Activated naive CD4-positive, alpha-beta T cell treated with anti-CD3 and anti-CD28 coated beads, Interleukin-2, amount 50 U/mL, for 16 hours (primary cell): ENCODE data around the gene HESX1.
A peak's percentile ranks its signal among the peaks of the same experiment; 100 is the strongest.

ENCODE experiments used
- DNase-seq: peaks from one replicate; pipeline ENCODE4 v3.0.0-alpha.2; 2020

The HESX1 gene

GRCh38 chr3:57199895-57200297 is at the start of gene HESX1:
HESX1 (minus strand) TSS chr3:57199978; CDS start chr3:57199918, 60 bp downstream.
- no peak for DNase-seq

GRCh38 chr3:57244946-57245345 is 45.2 kb upstream of the HESX1 start:
- DNase-seq = no peak

- DNase-seq = no peak
Measured at GRCh38 chr3:57234613-57235575, 35.1 kb upstream of the HESX1 start.

GRCh38 chr3:57233799-57234198 is 34.0 kb upstream of the HESX1 start:
- no peak for DNase-seq

- no peak for DNase-seq
Measured at GRCh38 chr3:57230006-57230405, 30.2 kb upstream of the HESX1 start.

- DNase-seq = peak; percentile 44
Measured at GRCh38 chr3:57227930-57228751, 28.4 kb upstream of the HESX1 start.

- peak; percentile 89 for DNase-seq
Measured at GRCh38 chr3:57227204-57227929, 27.6 kb upstream of the HESX1 start, which contains the start of gene APPL1. APPL1 (plus strand) TSS chr3:57227729; CDS start chr3:57227884, 155 bp downstream.

GRCh38 chr3:57226176-57226575 is 26.4 kb upstream of the HESX1 start:
- DNase-seq = no peak

GRCh38 chr3:57224856-57225255 is 25.1 kb upstream of the HESX1 start:
- no peak for DNase-seq

GRCh38 chr3:57221883-57222282 is 22.1 kb upstream of the HESX1 start:
- DNase-seq = no peak

GRCh38 chr3:57206423-57206822 is 6.6 kb upstream of the HESX1 start:
- no peak for DNase-seq

- DNase-seq = no peak
Measured at GRCh38 chr3:57194641-57195040, 5.1 kb downstream of the HESX1 start.

GRCh38 chr3:57192028-57192427 is 7.8 kb downstream of the HESX1 start:
- DNase-seq = no peak

GRCh38 chr3:57184526-57184925 is 15.3 kb downstream of the HESX1 start:
- no peak for DNase-seq

- DNase-seq = no peak
Measured at GRCh38 chr3:57179580-57180410, 20.0 kb downstream of the HESX1 start.

- DNase-seq = no peak
Measured at GRCh38 chr3:57176045-57176444, 23.7 kb downstream of the HESX1 start.

- DNase-seq = no peak
Measured at GRCh38 chr3:57173687-57174086, 26.1 kb downstream of the HESX1 start.

- DNase-seq = no peak
Measured at GRCh38 chr3:57170946-57171345, 28.8 kb downstream of the HESX1 start.

GRCh38 chr3:57169872-57170623 is 29.7 kb downstream of the HESX1 start:
- peak; percentile 69 for DNase-seq

- no peak for DNase-seq
Measured at GRCh38 chr3:57169108-57169507, 30.7 kb downstream of the HESX1 start.

- DNase-seq = no peak
Measured at GRCh38 chr3:57168151-57168550, 31.6 kb downstream of the HESX1 start.
